Rectal smooth muscle tissue (tissue), 1 donor: ENCODE data around the gene UBE3D.
"Not testable (repeated sequence)": the region's sequence is repeated elsewhere in the genome, so short reads cannot be mapped to it uniquely, and the experiment has no call there.

Experiments
- H3K27ac ChIP-seq: one replicate; pipeline ENCODE4 v1.7.0; 2013; ENCODE audit warnings: low read depth, low read length, inconsistent platforms
- H3K27me3 ChIP-seq: one replicate; pipeline ENCODE4 v1.7.0; 2013; ENCODE audit warnings: low read length; ENCODE audit not compliant: control insufficient read depth, insufficient read depth
- H3K36me3 ChIP-seq: one replicate; pipeline ENCODE4 v1.7.0; 2013; ENCODE audit warnings: low read length; ENCODE audit not compliant: control insufficient read depth, insufficient read depth
- H3K4me1 ChIP-seq: one replicate; pipeline ENCODE4 v1.7.0; 2013; ENCODE audit warnings: low read length; ENCODE audit not compliant: control insufficient read depth, insufficient read depth
- H3K4me3 ChIP-seq: one replicate; pipeline ENCODE4 v1.7.0; 2013; ENCODE audit warnings: low read length
- H3K9ac ChIP-seq: one replicate; pipeline ENCODE4 v1.7.0; 2013; ENCODE audit warnings: low read length

UBE3D gene

DNA sequence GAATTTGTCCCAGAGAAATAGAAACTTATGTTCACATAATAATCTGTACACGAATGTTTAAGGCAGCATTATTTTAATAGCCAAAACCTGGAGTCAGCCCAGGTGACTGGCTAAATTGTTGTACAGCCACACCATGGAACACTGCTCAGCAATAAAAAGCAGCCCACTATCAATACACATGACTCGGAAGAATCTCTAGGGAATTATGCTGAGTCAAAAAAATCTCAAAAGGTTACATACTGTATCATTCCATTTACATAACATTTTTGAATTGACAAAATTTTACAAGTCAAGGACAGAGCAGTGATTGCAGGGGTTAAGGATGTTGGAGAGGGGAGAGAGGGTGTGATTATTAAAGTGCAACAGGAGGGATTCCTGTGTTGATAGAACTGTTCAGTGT is 163.4 kb downstream of the UBE3D start:
- no peaks in the 10 kb centered on the region for H3K36me3 ChIP-seq
- no peaks in the 10 kb centered on the region for H3K4me1 ChIP-seq
- no peak overlapping the region for H3K9ac ChIP-seq
- H3K4me3 ChIP-seq, result no peak overlapping the region
- no peak overlapping the region for H3K27ac ChIP-seq
- H3K27me3 ChIP-seq, result no peaks in the 10 kb centered on the region

DNA sequence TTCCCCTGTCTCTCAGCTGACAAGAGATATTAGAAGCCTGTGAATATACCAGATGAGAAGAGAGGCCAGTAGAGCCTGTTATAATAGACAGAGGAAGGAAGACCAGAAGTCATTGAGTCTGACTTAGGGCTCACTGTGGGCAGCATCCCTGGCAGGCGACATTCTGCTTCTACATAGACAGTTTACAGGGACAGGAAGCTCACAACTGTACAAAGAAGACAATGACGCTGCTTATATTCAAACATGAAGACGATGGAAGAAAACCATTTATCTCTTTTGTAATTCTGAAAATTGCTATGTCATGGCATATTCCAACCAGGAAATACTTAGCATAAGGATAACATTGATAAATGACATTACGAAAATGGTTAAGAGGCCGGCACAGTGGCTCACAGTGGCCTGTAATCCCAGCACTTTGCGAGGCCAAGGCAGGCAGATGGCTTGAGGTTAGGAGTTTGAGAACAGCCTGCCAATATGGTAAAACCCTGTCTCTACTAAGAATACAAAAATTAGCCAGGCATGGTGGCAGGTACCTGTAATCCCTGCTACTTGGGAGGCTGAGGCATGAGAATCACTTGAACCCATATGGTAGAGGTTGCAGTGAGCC is 170.9 kb downstream of the UBE3D start:
- Histone ChIP-seq H3K27me3 (no peaks in the 10 kb centered on the region), H3K36me3 (no peaks in the 10 kb centered on the region), H3K4me3 (no peak overlapping the region), H3K4me1 (no peaks in the 10 kb centered on the region), H3K27ac (no peak overlapping the region), H3K9ac (no peak overlapping the region)

DNA sequence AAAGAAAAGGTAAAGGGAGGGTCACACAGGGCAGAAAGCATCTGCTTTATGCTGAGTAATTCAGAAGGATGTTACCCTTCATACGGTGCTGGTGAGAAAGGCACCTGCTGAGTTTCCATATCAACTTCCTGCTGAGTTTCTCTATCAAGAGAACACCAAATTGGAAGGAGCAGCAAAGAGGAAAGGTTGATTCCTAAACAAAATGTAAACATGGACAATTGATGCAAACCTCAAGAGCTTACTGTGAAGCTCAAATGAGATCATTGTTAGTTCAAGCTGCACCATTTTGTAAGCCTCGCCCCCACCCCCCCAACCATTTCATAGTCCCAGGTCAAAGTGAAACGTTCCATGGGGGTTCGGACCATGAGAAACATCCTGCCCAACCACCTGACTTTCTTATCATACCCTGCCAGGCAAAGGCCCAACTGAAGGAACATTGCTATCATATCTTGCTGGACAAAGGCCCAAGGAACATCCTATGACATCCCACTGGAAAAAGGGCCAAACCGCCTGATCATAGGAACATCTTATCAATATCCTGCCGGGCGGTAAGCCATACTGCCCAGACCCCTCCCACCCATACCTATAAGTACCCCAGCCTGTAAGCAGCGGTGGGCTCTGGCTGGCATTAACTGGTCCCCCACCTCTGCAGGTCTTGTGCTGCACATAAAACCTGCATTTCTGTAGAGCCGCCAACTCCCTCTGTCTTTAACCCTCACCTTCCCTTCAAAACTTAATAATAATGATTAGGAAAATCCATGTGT is 171.6 kb downstream of the UBE3D start:
- Histone ChIP-seq H3K27ac (no peak overlapping the region), H3K36me3 (no peaks in the 10 kb centered on the region), H3K4me3 (no peak overlapping the region), H3K27me3 (no peaks in the 10 kb centered on the region), H3K9ac (no peak overlapping the region), H3K4me1 (no peaks in the 10 kb centered on the region)

DNA sequence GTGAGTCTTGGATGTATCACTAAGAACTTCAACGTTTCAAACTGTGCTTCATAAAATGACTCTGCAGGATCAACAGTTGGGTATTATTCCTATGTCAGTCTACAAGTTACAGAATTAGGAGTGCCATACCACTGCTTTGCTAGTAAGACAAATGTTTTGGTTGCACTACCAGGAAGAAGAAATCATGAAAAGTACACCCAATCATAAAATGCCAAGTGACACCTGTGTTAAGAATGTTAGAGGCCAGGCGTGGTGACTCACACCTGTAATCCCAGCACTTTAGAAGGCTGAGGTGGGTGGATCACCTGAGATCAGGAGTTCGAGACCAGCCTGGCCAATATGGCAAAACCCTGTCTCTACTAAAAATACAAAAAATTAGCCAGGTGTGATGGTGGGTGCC is 174.1 kb downstream of the UBE3D start:
- H3K27me3 ChIP-seq, H3K27ac ChIP-seq, H3K4me1 ChIP-seq, H3K36me3 ChIP-seq, H3K9ac ChIP-seq, H3K4me3 ChIP-seq: not testable (repeated sequence)

DNA sequence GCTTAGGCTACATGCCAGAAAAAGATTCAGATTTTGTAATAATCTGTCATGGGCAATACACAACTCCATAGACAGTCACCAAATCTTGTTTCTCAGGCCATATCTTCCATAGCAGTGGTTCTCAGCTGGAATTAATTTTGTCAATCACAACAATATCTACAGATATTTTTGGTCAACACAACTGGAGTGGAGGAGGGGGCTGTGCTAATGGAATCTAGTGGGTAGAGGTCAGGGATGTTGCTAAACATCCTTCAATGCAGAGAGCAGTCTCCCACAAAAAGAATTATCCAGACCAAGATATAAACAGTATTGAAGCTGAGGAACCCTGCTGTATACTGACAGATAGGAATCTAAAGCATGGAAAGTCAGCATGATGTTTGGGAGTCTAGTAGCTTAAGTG is 174.6 kb downstream of the UBE3D start:
- no peaks in the 10 kb centered on the region for H3K4me1 ChIP-seq
- no peak overlapping the region for H3K9ac ChIP-seq

DNA sequence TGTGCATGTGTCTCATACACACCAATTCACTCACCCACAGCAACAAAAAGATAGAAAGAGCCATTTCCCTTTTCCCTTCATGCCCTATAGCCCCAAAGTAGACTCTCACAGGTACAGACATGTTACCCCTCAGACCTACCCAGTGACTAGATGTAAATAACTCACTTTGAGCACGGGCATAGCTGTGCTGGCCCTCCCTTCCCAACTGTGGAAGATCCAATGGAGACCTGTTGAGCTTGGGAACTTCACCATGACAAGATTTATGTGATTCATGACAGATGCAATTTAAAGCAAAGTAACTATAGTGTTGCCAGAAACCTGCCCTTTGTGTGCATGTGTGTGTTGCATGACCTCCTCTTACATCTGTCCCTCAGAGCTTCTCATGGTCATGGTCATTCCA is 175.4 kb downstream of the UBE3D start:
- H3K36me3 ChIP-seq, result no peaks in the 10 kb centered on the region
- H3K4me3 ChIP-seq, result no peak overlapping the region
- H3K4me1 ChIP-seq, result no peaks in the 10 kb centered on the region
- H3K27me3 ChIP-seq, result no peaks in the 10 kb centered on the region
- H3K9ac ChIP-seq, result no peak overlapping the region
- H3K27ac ChIP-seq, result no peak overlapping the region

More for the DNA sequence above, 174.6 kb downstream of the UBE3D start:
- Histone ChIP-seq H3K36me3 (no peaks in the 10 kb centered on the region), H3K27me3 (no peaks in the 10 kb centered on the region), H3K4me3 (no peak overlapping the region), H3K27ac (no peak overlapping the region)

DNA sequence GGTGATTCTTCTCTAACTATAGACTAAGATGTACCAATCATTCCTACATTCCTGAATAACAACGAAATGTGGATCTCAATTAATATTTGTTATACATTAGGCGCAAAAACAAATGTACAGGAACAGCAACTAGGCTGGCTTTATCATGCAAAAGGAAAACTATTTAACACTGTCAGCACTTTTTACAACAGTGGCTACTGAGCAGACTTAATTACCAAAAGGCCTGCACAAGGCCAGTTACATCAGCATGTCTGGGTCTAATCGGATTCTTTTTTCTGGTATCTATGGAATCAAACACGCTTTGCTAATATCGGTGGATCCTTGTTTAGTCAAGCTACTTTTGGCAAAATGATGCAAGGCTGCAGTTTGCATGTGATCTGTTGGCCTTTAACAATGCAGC is 176.5 kb downstream of the UBE3D start:
- no peaks in the 10 kb centered on the region for H3K27me3 ChIP-seq

DNA sequence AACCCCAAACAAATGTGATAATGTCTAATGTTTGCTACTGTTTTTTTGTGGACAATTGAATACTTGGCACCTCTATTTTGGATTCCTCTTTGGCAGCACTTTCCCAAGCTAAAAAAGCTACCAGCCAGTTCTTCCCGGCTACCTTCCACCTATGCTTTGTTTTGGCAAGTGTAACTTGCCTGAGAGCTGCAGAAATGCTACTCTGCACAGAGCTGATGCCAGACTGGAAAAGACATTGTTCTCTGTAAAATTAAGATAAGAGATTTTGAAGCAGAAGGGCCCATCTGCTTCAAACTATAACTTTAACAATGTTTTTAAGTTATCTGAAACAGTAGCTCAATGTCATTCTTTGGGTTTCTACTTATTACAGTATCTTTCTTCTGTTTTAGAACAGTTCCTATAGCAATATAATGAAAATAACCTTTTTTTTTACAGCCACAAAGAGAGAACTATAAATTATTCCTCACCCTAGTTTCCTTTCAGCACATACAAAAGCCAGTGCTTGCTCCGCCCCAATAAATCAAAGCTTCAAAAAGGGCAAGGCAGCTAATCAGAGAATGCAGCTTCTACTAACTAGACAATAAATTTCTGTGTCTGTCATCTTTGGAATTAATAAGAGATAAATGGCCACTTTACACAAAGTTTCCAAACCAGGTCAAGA is 183.1 kb downstream of the UBE3D start:
- no peaks in the 10 kb centered on the region for H3K4me1 ChIP-seq
- H3K36me3 ChIP-seq, result no peaks in the 10 kb centered on the region
- H3K4me3 ChIP-seq, result no peak overlapping the region
- H3K9ac ChIP-seq, result no peak overlapping the region
- H3K27me3 ChIP-seq, result no peaks in the 10 kb centered on the region
- H3K27ac ChIP-seq, result no peak overlapping the region

More for the DNA sequence above, 176.5 kb downstream of the UBE3D start:
- no peak overlapping the region for H3K9ac ChIP-seq
- H3K4me3 ChIP-seq, result no peak overlapping the region
- H3K36me3 ChIP-seq, result no peaks in the 10 kb centered on the region
- no peak overlapping the region for H3K27ac ChIP-seq
- H3K4me1 ChIP-seq, result no peaks in the 10 kb centered on the region

DNA sequence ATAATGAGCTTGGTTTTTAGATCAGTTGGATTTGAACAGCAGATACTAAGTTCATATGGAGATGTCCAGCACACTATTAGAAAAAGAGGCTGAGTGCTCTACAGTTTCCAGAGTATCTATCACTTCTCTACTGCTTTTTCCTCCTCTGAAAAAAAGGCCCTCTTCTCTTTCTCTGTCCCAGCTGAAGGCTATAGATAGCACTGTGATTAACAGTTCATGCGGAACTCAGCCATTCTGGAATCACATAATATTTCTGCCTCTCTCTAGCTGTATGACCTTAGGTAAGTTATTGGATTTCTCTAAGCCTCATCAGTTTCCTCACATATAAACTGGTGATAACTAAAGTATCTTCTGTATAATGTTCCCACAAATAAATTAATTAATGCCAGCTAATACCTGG is 184.1 kb downstream of the UBE3D start:
- no peaks in the 10 kb centered on the region for H3K4me1 ChIP-seq
- H3K27me3 ChIP-seq, result no peaks in the 10 kb centered on the region
- no peak overlapping the region for H3K9ac ChIP-seq
- H3K4me3 ChIP-seq, result no peak overlapping the region
- H3K36me3 ChIP-seq, result no peaks in the 10 kb centered on the region
- no peak overlapping the region for H3K27ac ChIP-seq

DNA sequence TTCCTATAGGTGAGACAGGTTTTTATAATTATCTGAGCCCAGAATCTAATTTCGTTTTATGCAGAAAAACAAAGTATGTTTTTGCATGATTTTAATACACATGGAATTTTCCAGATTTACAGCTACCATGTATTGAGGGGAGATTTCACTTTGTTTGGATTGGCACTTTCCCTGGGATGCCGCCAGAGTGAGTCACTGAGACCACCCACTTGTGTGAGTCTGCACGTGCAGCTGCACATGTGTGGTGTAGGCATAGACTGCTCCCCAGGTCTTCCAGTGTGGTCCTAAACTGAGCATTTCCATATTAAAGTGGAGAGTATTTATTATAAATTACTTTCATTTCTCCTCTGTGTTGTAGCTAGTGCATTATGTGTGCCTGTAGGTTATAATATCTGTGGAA is 186.8 kb downstream of the UBE3D start:
- Histone ChIP-seq H3K36me3 (no peaks in the 10 kb centered on the region), H3K27me3 (no peaks in the 10 kb centered on the region), H3K4me3 (no peak overlapping the region), H3K9ac (no peak overlapping the region), H3K27ac (no peak overlapping the region), H3K4me1 (no peaks in the 10 kb centered on the region)

DNA sequence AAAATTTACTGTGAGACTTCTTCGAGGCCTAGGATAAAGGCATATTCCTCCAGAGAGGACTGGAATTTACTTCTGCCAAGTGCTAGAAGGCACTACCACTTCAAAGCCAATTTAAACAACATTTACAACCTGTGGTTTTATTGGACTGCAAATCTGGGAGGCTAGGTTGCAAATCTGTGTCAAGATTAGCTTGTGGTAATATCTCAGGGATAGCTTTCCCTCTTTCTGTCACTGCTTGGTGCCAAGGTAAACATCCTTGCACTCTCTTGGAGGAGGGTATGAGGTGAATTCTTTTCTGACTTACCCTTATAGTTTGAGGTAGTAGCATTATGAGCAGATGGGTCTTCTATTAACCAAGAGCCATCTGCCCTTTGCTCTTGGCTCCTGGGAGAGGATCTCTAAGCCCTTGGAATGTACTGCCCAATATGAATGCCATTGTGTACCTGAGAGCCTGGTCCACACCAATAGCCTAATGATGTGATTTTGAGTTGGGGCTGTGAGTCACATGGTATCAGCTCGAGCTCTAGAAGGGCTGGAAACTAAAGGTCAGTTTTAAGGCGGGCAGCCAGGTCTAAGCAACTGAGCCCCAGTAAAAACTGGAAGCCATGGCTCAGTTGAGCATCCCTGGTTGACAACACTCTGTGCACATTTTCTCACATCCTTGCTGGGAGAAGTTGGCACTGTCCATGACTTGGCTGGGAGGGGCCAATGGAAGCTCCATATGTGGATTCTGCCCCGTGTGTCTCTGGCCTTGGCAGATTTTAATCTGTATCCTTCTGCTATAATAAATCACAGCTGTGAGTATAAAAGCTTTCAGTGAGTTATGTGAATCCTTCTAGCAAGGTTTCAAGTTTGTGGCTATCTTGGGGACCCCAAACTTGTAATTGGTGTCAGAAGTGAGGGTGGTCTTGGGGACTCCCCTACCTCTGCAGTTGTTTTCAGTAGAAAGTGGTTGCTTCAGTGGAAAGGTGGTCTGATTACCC is 188.1 kb downstream of the UBE3D start:
- Histone ChIP-seq H3K36me3 (no peaks in the 10 kb centered on the region), H3K27me3 (no peaks in the 10 kb centered on the region), H3K4me3 (no peak overlapping the region), H3K27ac (no peak overlapping the region), H3K4me1 (no peaks in the 10 kb centered on the region), H3K9ac (no peak overlapping the region)

DNA sequence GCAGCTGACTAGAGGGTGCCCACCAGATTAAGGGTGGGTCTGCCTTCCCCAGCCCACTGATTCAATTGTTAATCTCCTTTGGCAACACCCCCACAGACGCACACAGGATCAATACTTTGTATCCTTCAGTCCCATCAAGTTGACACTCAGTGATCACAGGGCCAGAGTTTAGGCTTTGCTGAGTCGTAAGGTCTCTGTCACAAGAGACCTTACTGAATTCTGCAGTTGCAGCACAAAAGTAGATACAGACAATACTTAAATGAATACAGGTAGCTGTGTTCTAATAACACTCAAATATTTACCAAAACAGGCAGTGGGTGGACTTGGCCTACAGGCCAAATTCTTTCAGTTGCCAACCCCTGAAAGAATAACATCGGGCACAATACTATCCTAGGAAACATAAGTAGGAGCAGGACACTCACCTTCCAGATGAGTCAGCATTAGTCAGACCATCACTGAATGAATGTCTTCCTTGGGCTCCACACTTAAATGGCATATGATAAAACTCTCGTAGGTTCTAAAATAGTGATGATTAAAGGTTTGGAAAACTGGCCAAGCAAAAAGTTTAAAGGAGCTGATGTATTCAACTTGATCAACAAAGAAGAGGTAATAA is 190.0 kb downstream of the UBE3D start:
- Histone ChIP-seq H3K36me3 (no peaks in the 10 kb centered on the region), H3K4me1 (no peaks in the 10 kb centered on the region), H3K27ac (no peak overlapping the region), H3K9ac (no peak overlapping the region), H3K27me3 (no peaks in the 10 kb centered on the region), H3K4me3 (no peak overlapping the region)
